ENCODE data around the gene PCYT2.

The PCYT2 gene

GRCh38 chr17:81911277-81911961 lies at the start of gene PCYT2:
PCYT2 (minus strand) TSS chr17:81911399; CDS start chr17:81911355, 44 bp downstream.
- no peaks in the 10 kb centered on the region for H3K4me1 Mint-ChIP-seq
- H3K9me3 Mint-ChIP-seq: no peaks in the 10 kb centered on the region
- peaks cover 17% of the 10 kb centered on the region for H3K36me3 Mint-ChIP-seq (ENCODE audit: low read depth)
- peak within 1 kb of the TSS; percentile 84 to 90 (median 89) for H3K4me3 Mint-ChIP-seq
- peak within 1 kb of the TSS in 1 of 3 experiments; percentile 69 for H3K27ac Mint-ChIP-seq
- TF ChIP-seq CTCF (IDR thresholded peaks at IDR 0.05; ENCODE audit: unreplicated experiment in 3 of 3): peak in 1 of 3 experiments; percentile 9
- H3K27me3 Mint-ChIP-seq (ENCODE audit: low read depth): no peaks in the 10 kb centered on the region

- Mint-ChIP-seq H3K36me3 (ENCODE audit: low read depth) (no peaks in the 10 kb centered on the region), H3K9me3 (no peaks in the 10 kb centered on the region), H3K27me3 (ENCODE audit: low read depth) (peaks cover 53% of the 10 kb centered on the region), H3K4me1 (peaks cover 19% of the 10 kb centered on the region), H3K27ac (no peak overlapping the region), H3K4me3 (peak overlapping the region in 2 of 3 experiments; percentile 21 to 44)
- no peak for TF ChIP-seq CTCF (IDR thresholded peaks at IDR 0.05; ENCODE audit: unreplicated experiment in 3 of 3)
Observed at GRCh38 chr17:81960130-81960958, 49.1 kb upstream of the PCYT2 start.

GRCh38 chr17:81959362-81960129 lies 48.3 kb upstream of the PCYT2 start:
- H3K4me1 Mint-ChIP-seq: peaks cover 13% of the 10 kb centered on the region

GRCh38 chr17:81958633-81959342 lies 47.6 kb upstream of the PCYT2 start:
- peak overlapping the region; percentile 74 to 79 (median 76) for H3K4me3 Mint-ChIP-seq
- no peak for TF ChIP-seq CTCF (IDR thresholded peaks at IDR 0.05; ENCODE audit: unreplicated experiment in 3 of 3)
- no peaks in the 10 kb centered on the region for H3K36me3 Mint-ChIP-seq (ENCODE audit: low read depth)
- H3K4me1 Mint-ChIP-seq: peaks cover 6% of the 10 kb centered on the region
- peak overlapping the region in 1 of 3 experiments; percentile 39 for H3K27ac Mint-ChIP-seq
- H3K9me3 Mint-ChIP-seq: no peaks in the 10 kb centered on the region
- H3K27me3 Mint-ChIP-seq (ENCODE audit: low read depth): peaks cover 39% of the 10 kb centered on the region

More at GRCh38 chr17:81959362-81960129, 48.3 kb upstream of the PCYT2 start:
- Mint-ChIP-seq H3K4me3 (peak overlapping the region in 2 of 3 experiments; percentile 74 to 79), H3K9me3 (no peaks in the 10 kb centered on the region), H3K27me3 (ENCODE audit: low read depth) (peaks cover 47% of the 10 kb centered on the region), H3K36me3 (ENCODE audit: low read depth) (no peaks in the 10 kb centered on the region), H3K27ac (no peak overlapping the region)
- peak; percentile 74 to 78 (median 76) for TF ChIP-seq CTCF (IDR thresholded peaks at IDR 0.05; ENCODE audit: unreplicated experiment in 3 of 3)

- TF ChIP-seq CTCF (IDR thresholded peaks at IDR 0.05; ENCODE audit: unreplicated experiment in 3 of 3): no peak
- no peaks in the 10 kb centered on the region for H3K9me3 Mint-ChIP-seq
- no peak overlapping the region for H3K27ac Mint-ChIP-seq
- H3K36me3 Mint-ChIP-seq (ENCODE audit: low read depth): no peaks in the 10 kb centered on the region
- H3K4me3 Mint-ChIP-seq: peak overlapping the region; percentile 74 to 79 (median 76)
- H3K27me3 Mint-ChIP-seq (ENCODE audit: low read depth): peaks cover 30% of the 10 kb centered on the region
- peaks cover 6% of the 10 kb centered on the region for H3K4me1 Mint-ChIP-seq
Observed at GRCh38 chr17:81957691-81958432, 46.7 kb upstream of the PCYT2 start.
